HG03575 (cell line): ENCODE measurements around the gene WDR4.

Experiments used
- ATAC-seq: cut with Tn5 transposase; IDR thresholded peaks from one replicate; pipeline ENCODE4 v1.9.1; 2021; ENCODE audit not compliant: unreplicated experiment, insufficient number of reproducible peaks, low FRiP score; ENCODE audit errors: extremely low read depth

The WDR4 gene

GRCh38 chr21:42799948-42800347 lies 79.4 kb downstream of the WDR4 start:
- no peak for ATAC-seq

GRCh38 chr21:42799516-42799915 lies 79.8 kb downstream of the WDR4 start:
- ATAC-seq = no peak
